HepG2 (cell line): ENCODE results near the gene ANKRD11. TPM values are rescaled to one million over a fixed set of nuclear protein-coding genes. Genes with fewer than 3 reads are reported as not detected.

ENCODE experiments used
- CBX5 ChIP-seq: sonication (generic); formaldehyde crosslinking; IDR thresholded peaks from 2 replicates; pipeline ENCODE4 v1.4.0; 2020; ENCODE audit warnings: missing genetic modification reagents, borderline replicate concordance
- DNMT3B ChIP-seq: conservative IDR thresholded peaks from 2 replicates; pipeline ENCODE4 v1.6.1; 2016; ENCODE audit warnings: missing biosample characterization, control low read depth
- FIP1L1 ChIP-seq: fragments of 200-400 bp; formaldehyde crosslinking; IDR thresholded peaks from 2 replicates; pipeline ENCODE4 v1.6.1; 2018; ENCODE audit warnings: low read depth, mild to moderate bottlenecking, low read length, moderate library complexity, borderline replicate concordance; ENCODE audit not compliant: insufficient read depth
- GPN1 ChIP-seq: sonication (generic); formaldehyde crosslinking; IDR thresholded peaks from 2 replicates; pipeline ENCODE4 v1.5.1; 2020; ENCODE audit warnings: missing genetic modification reagents, borderline replicate concordance
- HNRNPH1 ChIP-seq: fragments of 200-400 bp; formaldehyde crosslinking; optimal IDR thresholded peaks from 2 replicates; pipeline ENCODE3; 2017; ENCODE audit warnings: mild to moderate bottlenecking, low read depth, low read length
- ISX ChIP-seq: sonication (generic); formaldehyde crosslinking; conservative IDR thresholded peaks from 2 replicates; pipeline ENCODE4 v1.5.0; 2020; ENCODE audit warnings: missing genetic modification reagents
- NFKB2 ChIP-seq: sonication (generic); formaldehyde crosslinking; IDR thresholded peaks from 2 replicates; pipeline ENCODE4 v1.4.0; 2020; ENCODE audit warnings: missing genetic modification reagents, borderline replicate concordance
- PAF1 ChIP-seq: IDR thresholded peaks from 2 replicates; pipeline ENCODE4 v1.6.1; 2016; ENCODE audit warnings: missing genetic modification reagents, missing compliant biosample characterization
- POLR2AphosphoS5 ChIP-seq: IDR thresholded peaks from 2 replicates; pipeline ENCODE4 v1.6.1; 2012; ENCODE audit warnings: low read depth, low read length
- RFX3 ChIP-seq: IDR thresholded peaks from 2 replicates; pipeline ENCODE4 v1.6.1; 2016; ENCODE audit warnings: missing biosample characterization, missing genetic modification reagents
- TSC22D2 ChIP-seq: sonication (generic); formaldehyde crosslinking; IDR thresholded peaks from 2 replicates; pipeline ENCODE4 v1.5.1; 2020; ENCODE audit warnings: missing genetic modification reagents, mild to moderate bottlenecking, borderline replicate concordance
- ZFP41 ChIP-seq: sonication (generic); formaldehyde crosslinking; IDR thresholded peaks from 2 replicates; pipeline ENCODE4 v1.4.0; 2020; ENCODE audit warnings: mild to moderate bottlenecking, missing genetic modification reagents, borderline replicate concordance
- ZNF143 ChIP-seq: sonication (generic); formaldehyde crosslinking; IDR thresholded peaks from 2 replicates; pipeline ENCODE4 v1.4.0; 2020; ENCODE audit warnings: missing genetic modification reagents
- ZNF18 ChIP-seq: sonication (generic); formaldehyde crosslinking; IDR thresholded peaks from 2 replicates; pipeline ENCODE4 v1.8.0; 2022; ENCODE audit warnings: mild to moderate bottlenecking, missing genetic modification reagents; ENCODE audit not compliant: insufficient replicate concordance
- ZNF431 ChIP-seq: sonication (generic); formaldehyde crosslinking; IDR thresholded peaks from 2 replicates; pipeline ENCODE4 v1.9.0; 2022; ENCODE audit warnings: missing genetic modification reagents, low read depth, mild to moderate bottlenecking, borderline replicate concordance
- ZNF747 ChIP-seq: sonication (generic); formaldehyde crosslinking; IDR thresholded peaks from 2 replicates; pipeline ENCODE4 v1.8.1; 2023; ENCODE audit warnings: missing genetic modification reagents, mild to moderate bottlenecking, borderline replicate concordance
- ZNF788 ChIP-seq: sonication (generic); formaldehyde crosslinking; IDR thresholded peaks from 2 replicates; pipeline ENCODE4 v1.5.0; 2020; ENCODE audit warnings: mild to moderate bottlenecking, missing genetic modification reagents, borderline replicate concordance
- polyA plus RNA-seq, 8 experiments: library from polyadenylated mRNA; depleted of rRNA in 3 of 8; stranded (reverse) in 7 of 8; unstranded in 1 of 8; fragments of >200 nt; fragmentation: Illumina TruSeq in 4 of 8; extraction: Trizol in 4 of 8; gene quantifications; 2 replicates each; pipeline versions ENCODE4 v1.2.1 to v1.2.3, GENCODE V29; 2011 to 2016; ENCODE audit warnings: low read depth in 4 of 8, missing spikeins in 1 of 8, mixed read lengths in 1 of 8; ENCODE audit not compliant: insufficient read depth in 1 of 8
- total RNA-seq, 5 experiments: library from RNA; depleted of rRNA; stranded (reverse); fragments of >200 nt; fragmentation: Illumina TruSeq; extraction: Trizol; gene quantifications; 2 replicates each; pipeline ENCODE4 v1.2.3, GENCODE V29; 2016; ENCODE audit warnings: low read depth in 1 of 5
- TF ChIP-seq, protein P1 (sequence below): sonication (generic); formaldehyde crosslinking; IDR thresholded peaks from 2 replicates; pipeline ENCODE4 v1.4.0; 2020; ENCODE audit warnings: mild to moderate bottlenecking, missing genetic modification reagents

The ANKRD11 gene
- total and polyA plus RNA-seq, 2 of the 13 experiments (the other 11 are each of a cell fraction or from before 2014, with no cell fraction given), result 21.4 to 38.4 TPM

DNA sequence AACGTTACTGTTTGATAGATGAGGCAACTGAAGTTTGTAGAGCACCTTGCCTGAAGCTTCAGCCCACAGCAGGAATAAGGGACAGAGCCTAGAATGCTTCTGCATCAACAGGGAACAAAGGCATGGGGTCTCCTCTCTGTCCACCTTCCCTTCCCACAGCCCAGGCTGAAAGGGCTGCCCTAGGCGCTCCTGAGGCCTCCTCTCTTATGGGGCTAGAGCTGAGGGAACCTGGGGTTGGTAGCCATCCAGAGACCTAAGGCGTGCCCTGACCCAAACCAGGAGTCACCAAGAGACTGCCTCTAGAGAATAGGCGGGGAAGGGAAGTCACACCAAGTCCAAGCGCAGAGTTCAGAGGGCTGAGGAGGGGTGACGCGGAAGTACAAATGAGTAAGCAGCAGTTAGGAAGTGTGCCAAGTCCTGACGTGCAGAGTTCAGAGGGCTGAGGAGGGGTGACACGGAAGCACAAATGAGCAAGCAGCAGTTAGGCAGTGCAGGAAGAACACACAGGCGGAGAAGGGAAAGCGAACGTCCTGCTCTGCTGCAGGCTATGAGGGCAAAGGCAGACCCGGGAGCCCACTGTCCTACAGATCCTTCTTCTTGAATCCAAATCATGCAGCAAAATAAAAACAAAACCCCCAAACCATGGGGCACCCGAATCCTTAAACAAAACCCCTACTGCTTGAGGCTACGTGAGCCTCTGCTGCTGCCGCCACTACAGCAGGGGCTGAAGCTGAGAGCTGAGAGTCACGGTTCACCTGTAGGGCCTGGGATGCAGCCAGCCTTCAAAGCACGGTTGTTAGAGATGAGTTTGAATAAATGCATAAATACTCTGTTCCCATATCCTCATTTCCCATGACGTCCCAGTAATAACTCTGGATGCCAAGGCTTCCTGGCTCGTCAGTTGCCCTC is 15.1 kb upstream of the ANKRD11 start (continued):
- TF ChIP-seq, protein P1, sequence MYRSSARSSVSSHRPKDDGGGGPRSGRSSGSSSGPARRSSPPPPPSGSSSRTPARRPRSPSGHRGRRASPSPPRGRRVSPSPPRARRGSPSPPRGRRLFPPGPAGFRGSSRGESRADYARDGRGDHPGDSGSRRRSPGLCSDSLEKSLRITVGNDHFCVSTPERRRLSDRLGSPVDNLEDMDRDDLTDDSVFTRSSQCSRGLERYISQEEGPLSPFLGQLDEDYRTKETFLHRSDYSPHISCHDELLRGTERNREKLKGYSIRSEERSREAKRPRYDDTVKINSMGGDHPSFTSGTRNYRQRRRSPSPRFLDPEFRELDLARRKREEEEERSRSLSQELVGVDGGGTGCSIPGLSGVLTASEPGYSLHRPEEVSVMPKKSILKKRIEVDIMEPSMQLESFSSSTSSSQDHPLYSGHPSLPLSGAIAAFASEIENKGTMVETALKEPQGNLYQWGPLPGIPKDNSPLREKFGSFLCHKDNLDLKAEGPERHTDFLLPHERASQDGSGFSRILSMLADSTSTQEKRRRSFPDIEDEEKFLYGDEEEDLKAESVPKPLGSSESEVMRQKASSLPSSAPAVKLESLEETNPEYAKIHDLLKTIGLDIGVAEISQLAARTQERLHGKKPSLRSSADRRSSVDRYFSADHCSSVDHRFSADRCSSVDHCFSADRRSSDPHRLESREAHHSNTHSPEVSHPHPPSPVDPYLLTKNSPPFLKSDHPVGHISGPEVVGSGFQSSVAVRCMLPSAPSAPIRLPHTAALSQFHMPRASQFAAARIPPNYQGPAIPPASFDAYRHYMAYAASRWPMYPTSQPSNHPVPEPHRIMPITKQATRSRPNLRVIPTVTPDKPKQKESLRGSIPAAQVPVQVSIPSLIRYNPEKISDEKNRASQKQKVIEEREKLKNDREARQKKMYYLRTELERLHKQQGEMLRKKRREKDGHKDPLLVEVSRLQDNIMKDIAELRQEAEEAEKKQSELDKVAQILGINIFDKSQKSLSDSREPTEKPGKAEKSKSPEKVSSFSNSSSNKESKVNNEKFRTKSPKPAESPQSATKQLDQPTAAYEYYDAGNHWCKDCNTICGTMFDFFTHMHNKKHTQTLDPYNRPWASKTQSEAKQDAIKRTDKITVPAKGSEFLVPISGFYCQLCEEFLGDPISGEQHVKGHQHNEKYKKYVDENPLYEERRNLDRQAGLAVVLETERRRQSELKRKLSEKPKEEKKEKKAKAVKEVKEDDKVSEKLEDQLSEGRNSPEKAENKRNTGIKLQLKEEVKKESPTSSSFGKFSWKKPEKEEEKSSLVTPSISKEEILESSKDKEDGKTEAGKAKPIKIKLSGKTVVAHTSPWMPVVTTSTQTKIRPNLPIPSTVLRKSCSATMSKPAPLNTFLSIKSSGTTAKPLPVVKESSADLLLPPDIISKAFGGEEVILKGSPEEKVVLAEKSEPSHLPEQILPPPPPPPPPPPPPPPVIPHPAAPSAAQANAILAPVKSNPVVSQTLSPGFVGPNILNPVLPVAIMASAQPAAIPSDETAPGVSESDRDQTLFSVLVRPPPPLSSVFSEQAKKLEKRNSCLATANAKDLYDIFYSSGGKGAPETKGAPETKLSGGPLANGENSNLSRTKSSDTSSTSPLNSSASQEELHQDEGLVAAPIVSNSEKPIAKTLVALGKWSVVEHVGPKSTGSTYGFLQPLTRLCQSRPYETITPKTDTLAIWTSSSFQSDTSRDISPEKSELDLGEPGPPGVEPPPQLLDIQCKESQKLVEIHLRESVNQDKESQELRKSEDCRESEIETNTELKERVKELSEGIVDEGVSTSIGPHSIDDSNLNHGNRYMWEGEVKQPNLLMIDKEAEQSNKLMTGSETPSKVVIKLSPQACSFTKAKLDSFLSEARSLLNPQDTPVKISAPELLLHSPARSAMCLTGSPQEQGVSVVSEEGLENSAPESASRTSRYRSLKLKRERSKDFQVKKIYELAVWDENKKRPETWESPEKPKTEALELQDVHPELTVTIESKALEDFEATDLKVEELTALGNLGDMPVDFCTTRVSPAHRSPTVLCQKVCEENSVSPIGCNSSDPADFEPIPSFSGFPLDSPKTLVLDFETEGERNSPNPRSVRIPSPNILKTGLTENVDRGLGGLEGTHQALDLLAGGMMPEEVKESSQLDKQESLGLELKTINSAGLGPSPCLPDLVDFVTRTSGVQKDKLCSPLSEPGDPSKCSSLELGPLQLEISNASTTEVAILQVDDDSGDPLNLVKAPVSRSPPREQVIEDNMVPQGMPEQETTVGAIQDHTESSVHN (CRISPR knock-in tag), result peak; percentile 55; the same call in 1 of the 2 replicates
- TF ChIP-seq POLR2AphosphoS5 (peak; percentile 97), ZNF431 (CRISPR knock-in tag) (peak; percentile 99), NFKB2 (CRISPR knock-in tag) (peak; percentile 71; the same call in 1 of the 2 replicates), ZFP41 (no peak; the same call in 1 of the 2 replicates), CBX5 (CRISPR knock-in tag) (peak; percentile 87; the same call in 1 of the 2 replicates), DNMT3B (CRISPR knock-in tag) (0 out of 2 replicates have a peak, but pooled peaks have one; percentile 81), HNRNPH1 (no peak), FIP1L1 (0 out of 2 replicates have a peak, but pooled peaks have one; percentile 35), TSC22D2 (CRISPR knock-in tag) (peak; percentile 66), ZNF788 (CRISPR knock-in tag) (peak; percentile 99), ISX (CRISPR knock-in tag) (no peak), PAF1 (CRISPR knock-in tag) (no peak), ZNF143 (CRISPR knock-in tag) (peak; percentile 19; the same call in 1 of the 2 replicates), GPN1 (CRISPR knock-in tag) (no peak), ZNF18 (CRISPR knock-in tag) (peak; percentile 99), RFX3 (CRISPR knock-in tag) (0 out of 2 replicates have a peak, but pooled peaks have one; percentile 3), ZNF747 (peak; percentile 92; the same call in 1 of the 2 replicates)
